NCI-H2227 (cell line): Measurements from ENCODE around the gene MAST3.

ENCODE experiments used
- DNase-seq: peaks from one replicate; lab custom pipeline; 2025; ENCODE audit not compliant: unreplicated experiment; lab: John Stamatoyannopoulos, UW

Gene MAST3

GRCh38 chr19:18131841-18132596 is 34.4 kb downstream of the MAST3 start:
- DNase-seq, result no peak

DNA sequence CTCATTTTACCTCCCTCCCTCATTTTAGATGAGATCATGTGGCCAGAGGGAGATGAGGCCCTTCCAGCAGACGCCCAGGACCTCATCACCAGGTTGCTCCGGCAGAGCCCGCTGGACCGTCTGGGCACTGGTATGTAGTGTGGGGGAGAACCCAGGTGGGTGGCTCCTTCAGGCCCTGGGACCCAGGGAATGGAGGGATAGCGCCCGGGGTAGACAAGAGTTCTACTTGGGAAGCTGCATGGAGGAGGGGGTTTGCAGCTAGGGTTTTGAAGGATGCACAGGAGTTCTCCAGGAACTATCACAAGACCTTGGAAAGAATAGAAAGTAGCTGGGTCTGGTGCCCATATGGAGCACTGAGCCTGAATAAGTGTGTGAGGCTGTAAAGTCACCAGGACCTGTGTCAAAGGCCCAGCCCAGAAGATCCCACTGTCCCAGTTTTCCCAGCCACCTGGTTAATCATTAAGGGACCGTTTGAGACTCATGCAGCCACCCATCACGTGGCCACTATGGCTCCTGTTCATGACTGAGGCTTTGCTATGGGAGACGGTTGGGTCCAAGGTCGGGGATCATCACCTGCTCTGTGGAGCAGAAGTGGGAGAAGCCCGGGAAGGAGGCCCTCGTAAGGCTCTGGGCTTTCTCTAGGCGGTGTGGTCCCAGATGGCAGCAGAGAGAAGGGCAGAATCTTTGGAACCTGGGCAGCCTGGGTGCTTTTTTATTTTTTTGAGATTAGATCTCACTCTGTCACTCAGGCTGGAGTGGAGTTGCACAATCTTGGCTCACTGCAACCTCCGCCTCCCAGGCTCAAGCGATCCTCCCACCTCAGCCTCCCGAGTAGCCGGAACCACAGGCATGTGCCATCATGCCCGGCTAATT is 38.4 kb downstream of the MAST3 start:
- DNase-seq, result no peak

DNA sequence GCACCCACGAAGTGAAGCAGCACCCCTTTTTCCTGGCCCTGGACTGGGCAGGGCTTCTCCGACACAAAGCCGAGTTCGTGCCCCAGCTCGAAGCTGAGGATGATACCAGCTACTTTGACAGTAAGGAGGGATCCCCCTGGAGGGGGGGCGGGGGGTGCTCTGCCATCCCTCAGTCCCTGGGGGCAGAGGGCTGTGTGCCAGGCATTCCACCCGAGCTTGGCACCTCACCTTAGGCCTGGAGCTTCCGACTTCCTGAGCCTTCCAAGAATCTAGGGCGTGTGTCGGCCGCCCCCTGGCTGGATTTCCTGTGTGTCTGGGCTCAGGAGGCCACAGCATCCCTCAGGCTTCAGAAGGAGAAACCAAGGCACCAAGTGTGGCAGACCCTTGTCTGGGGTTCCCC is 39.7 kb downstream of the MAST3 start:
- no peak for DNase-seq

DNA sequence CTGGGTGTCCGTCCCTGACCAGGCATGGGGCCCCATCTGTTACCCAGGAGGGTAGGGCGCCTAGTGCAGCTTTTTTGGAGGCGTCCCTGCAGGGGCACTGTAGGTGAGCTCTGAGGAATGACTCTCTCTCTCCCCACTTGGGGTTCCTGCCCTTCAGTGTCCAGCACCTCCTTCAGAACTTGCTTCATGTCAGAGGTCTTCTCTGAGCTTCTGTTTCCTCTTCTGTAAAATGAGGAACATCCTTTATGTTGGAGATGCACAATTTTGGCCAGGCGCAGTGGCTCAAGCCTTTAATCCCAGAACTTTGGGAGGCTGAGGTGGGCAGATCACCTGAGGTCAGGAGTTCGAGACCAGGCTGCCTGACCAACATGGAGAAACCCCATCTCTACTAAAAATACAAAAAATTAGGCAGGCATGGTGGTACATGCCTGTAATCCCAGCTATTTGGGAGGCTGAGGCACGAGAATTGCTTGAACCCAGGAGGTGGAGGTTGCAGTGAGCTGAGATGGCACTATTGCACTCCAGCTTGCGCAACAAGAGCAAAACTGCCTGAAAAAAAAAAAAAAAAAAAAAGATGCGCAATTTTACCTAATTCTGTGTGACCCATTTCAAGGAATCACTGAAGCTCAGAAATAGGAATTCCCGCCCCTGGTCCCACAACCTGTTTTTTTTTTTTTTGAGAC is 40.2 kb downstream of the MAST3 start:
- no peak for DNase-seq

DNA sequence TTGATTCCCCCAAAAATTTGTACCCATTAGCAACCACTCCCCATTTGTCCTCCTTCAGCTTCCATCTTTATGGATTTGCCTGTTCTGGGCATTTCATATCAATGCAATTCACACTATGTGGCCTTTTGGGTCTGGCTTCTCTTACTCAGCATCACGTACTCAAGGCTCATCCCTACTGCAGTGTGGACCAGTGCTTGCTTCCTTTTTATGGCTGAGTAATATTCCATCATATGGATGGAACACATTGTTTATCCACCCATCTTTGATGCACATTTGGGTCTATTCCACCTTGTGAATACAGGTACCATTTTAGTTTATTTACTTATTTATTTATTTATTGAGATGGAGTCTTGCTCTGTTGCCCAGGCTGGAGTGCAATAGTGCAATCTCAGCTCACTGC is 42.9 kb downstream of the MAST3 start:
- no peak for DNase-seq

GRCh38 chr19:18141031-18141430 is 43.5 kb downstream of the MAST3 start:
- no peak for DNase-seq

GRCh38 chr19:18143902-18144301 is 46.3 kb downstream of the MAST3 start:
- no peak for DNase-seq

DNA sequence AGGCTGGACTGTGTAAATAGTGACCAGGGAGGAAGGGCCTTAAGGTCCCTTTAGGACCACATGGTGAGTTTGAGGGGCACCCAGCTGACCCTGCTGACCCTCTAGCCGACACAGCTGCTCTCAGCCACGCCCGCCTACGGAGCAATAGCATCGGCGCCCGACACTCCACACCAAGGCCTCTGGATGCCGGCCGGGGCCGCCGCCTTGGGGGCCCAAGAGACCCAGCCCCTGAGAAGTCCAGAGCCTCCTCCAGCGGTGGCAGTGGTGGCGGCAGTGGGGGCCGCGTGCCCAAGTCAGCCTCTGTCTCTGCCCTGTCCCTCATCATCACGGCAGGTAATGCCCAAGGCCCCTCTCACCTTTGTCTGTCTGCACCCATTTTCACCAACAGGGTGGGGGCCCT is 46.8 kb downstream of the MAST3 start:
- no peak for DNase-seq

DNA sequence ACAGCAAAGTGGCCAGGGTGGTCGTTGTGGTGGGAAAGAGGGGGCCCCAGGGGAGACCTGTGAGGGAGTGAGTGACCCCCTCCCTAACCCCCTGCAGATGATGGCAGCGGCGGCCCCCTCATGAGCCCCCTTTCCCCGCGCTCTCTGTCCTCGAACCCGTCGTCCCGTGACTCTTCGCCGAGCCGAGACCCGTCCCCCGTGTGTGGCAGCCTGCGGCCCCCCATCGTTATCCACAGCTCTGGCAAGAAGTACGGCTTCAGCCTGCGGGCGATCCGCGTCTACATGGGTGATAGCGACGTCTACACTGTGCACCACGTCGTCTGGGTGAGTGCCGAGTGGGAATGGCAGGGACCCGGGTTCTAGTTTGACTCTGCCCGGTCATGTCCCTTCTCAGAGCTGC is 47.3 kb downstream of the MAST3 start:
- DNase-seq, result no peak

DNA sequence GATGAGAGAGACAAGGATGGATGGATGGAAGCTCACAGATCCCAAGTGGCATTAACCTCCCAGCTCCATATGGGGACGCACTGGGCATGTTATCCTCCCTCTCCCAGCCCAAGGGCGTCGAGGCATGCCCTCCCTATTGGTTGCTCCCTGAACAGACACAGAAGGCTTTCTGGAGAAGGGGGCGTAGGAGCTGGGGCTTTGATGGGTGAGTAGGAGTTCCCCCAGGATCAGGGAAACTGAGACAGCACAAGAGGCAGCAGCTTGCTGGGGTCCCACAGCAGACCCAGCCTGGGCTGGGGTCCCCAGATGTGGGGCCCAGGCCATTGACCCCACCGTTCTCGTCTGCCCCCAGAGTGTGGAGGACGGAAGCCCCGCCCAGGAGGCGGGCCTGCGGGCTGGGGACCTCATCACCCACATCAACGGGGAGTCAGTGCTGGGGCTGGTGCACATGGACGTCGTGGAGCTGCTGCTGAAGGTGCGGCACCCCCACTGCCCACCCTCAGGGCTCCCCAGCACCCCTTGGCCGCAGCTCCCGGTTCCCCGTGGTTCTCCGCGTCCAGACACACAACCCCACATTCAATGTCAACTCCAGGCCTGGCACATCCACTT is 47.9 kb downstream of the MAST3 start:
- DNase-seq, result no peak

DNA sequence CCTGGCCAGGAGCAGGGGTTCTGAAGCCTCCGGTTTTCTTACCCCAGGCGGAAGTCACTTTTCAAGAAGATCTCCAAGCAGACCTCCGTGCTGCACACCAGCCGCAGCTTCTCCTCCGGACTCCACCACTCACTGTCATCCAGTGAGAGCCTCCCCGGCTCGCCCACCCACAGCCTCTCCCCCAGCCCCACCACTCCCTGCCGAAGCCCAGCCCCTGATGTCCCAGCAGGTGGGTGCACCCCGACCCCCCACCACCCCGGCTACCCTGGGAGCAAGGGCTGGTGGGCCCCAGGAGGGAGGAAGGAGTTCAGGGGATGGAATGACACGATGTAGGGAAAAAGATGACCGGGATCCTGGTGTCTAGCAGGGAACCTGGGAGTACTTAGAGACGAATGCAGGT is 49.8 kb downstream of the MAST3 start:
- no peak for DNase-seq

DNA sequence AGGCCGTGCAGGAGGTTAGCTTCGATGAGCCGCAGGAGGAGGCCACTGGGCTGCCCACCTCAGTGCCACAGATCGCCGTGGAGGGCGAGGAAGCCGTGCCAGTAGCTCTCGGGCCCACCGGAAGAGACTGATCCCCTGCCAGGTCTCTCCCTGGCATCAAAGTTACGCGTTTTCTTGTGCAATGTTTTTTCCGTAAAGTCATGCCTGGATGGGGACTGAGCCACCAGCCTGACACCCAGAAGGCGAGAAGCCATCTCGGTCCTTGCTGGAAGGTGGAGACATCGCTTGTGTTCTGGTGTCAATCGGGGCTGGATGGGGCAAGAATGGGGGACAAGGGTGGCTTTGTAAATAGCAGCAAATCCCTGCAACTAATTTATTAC is 52.0 kb downstream of the MAST3 start:
- DNase-seq, result no peak

DNA sequence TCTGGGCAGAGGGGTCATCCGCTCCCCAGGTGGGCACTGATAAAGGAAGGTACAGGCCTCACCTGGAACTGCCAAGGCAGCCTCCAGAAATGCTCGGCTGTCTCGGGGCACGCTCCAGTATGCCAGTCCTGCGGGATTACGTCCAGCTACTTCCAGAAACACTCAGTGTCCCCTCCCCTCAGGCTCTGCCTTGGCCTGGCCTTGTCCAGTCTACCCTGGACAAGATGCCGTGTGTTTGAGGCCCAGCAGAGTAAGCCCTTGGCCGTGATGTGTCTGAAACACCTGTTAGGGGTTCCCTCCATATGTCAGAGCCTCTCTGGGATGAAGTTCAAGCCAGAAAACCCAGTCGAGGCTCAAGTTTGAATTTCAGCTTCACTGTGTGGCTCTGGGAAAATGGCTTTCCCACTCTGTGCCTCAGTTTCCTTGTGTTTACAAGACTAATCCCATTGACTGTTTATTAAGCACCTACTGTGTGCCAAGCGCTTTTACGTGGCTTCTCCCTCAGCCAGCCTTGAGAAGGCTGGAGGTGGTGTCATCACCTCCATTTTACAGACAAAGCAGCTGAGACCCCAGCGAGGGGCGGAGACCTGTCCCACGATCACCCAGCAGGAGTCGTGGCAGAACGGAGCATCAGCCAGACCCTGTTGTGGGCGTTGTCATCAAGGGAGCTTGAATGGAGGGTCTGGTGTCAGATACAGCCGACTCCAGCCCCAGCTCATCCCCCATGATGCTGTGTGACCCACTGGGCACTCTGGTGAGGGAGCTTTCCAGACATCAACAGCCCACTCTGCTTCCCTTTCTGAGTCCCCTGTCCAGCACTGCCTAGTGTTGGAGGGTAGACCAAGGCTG is 53.4 kb downstream of the MAST3 start:
- peak; percentile 28 for DNase-seq

- peak; percentile 97 for DNase-seq
Observed at GRCh38 chr19:18152442-18152816, 54.9 kb downstream of the MAST3 start.

DNA sequence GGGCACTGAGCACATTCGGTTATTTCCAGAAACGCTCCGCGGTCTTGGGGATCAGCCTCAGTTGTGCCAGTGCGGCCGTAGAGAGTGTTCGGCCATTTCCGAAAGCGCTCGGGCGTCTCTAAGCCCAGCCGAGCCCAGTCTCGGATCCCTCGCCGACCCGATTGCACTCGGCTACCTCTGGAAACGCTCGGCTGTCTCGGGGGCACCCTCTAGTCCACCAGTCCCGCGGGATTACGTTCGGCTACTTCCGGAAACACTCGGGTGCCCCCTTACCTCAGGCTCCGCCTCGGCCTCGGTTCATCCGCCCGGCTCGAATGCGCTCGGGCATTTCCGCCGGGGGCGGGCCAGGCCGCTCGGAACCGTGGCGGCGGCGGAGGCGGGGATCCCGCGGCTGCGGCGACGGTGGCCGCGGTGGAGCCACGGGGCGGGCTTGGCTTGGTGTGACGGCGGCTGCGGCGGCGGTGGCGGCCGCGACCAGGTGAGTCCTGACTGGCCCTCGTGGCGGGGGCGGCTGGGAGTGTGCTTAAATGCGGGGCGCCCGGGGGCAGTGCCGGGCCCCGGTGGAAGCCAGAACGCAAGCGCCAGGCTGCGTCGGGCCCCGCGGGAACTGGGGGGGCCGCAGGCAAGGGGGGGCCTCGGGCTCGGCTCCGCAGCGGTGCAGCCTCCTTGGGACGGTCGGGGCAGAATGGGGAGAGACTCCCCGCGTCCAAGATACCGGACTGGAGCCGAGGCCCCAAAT is 55.4 kb downstream of the MAST3 start, which contains the start of gene PIK3R2:
Gene PIK3R2, plus strand, starts transcription at position 347 of the 739 bp plus-strand sequence. CDS start 2,717 bp downstream, outside the sequence.
- DNase-seq, result peak; percentile 99

GRCh38 chr19:18153556-18154134 is 56.1 kb downstream of the MAST3 start:
- DNase-seq, result peak; percentile 42

DNA sequence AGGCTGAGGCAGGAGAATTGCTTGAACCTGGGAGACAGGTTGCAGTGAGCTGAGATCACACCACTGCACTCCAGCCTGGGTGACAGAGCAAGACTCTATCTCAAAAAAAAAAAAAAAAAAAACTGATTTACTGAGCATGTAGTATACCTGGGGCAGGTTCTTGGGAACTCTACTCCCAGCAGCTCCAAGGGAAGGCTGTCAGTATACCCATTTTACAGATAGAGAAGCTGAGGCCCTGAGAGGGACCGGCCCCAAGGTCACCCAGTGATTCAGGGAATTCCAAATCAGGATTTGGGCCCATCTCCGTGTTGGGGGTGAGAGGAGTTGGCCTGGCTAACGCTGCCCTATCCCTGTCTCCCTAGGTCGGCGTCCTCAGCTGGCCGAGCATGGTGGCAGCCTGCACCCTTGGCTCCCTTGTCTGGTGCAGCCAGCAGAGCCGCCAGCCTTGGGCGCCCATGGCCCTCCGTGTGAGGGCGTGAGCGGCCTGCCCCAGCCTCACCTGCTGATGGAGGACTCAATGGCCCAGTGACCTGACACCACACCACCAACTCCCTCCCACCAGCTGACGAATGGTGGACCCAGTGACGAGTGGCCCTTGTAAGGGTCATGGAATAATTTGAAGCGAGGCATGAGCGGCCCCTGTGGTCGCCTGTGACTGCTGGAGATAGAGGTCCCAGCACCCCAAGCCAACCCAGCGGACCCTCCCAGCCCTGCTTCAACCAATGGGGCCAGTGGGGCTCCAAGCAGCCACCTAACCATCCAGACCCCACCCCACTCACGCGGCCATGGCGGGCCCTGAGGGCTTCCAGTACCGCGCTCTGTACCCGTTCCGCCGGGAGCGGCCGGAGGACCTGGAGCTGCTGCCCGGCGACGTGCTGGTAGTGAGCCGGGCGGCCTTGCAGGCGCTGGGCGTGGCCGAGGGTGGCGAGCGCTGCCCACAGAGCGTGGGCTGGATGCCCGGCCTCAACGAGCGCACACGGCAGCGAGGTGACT is 57.8 kb downstream of the MAST3 start:
- DNase-seq, result no peak

- no peak for DNase-seq
Observed at GRCh38 chr19:18156268-18156667, 58.7 kb downstream of the MAST3 start.
